GM13977 (cell line): ENCODE measurements around the gene CYREN.

Source experiments
- DNase-seq: peaks from one replicate; pipeline ENCODE4 v3.0.0; 2012; ENCODE audit warnings: low spot score
- CTCF ChIP-seq: IDR thresholded peaks from 2 replicates; pipeline ENCODE4 v1.5.1; 2012; ENCODE audit warnings: mild to moderate bottlenecking, control low read depth; ENCODE audit not compliant: insufficient read depth; ENCODE audit errors: extremely low read depth, missing control alignments
- in situ Hi-C: fragments of 300-500 bp; cut with MboI; formaldehyde crosslinking; loops from one replicate; pipeline ENCODE4 v1.12.0; 2022; ENCODE audit warnings: low sequenced_read_pairs, low pct_unique_long_range_greater_than_20kb, mixed read lengths, inconsistent platforms; ENCODE audit not compliant: unreplicated experiment

Gene CYREN

DNA sequence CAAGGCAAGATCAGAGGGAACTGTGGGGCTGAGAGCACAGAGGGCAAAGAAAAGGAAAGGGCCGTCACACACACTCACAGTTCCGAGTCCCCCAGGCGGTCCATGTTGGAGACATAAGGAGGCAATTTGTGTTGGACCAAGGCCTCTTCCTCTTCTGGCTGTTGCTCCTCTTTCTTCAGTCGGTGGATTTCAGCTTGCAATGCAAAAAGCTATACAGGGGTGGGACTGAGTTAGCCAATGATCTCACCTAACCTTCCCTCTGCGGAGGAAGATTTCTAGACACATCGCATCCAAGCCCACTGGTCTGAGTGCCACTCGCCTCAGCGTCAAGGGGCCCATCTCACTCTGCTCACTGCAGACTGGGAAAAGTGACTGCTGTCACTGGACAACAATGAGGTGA lies 35.3 kb upstream of the CYREN start:
- no peak for DNase-seq
- no peak for TF ChIP-seq CTCF
- in situ Hi-C loops, result no loop called here

- in situ Hi-C loops, result no loop called here
- DNase-seq, result no peak
- TF ChIP-seq CTCF, result no peak
Measured at GRCh38 chr7:135204876-135205275, 34.4 kb upstream of the CYREN start.

DNA sequence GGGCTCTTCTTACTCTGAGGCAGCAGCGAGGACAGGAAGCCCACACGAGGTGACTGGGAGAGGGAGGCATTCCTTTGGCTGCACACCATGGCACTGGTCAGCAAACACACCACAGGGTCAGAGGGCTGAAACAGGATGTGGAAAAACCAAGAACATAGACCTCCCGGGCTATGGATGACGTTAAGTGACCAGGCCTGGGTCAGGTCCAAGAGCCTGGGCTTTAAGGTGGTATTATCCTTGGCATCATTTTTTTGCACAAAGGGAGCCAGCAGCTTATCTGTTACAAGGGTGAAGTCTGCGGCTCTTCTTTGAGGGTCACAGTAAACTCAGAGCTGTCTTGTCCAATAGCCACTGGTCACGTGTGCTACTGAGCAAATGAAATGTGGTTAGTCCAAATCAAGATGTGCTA lies 33.8 kb upstream of the CYREN start:
- TF ChIP-seq CTCF, result no peak
- no peak for DNase-seq
- in situ Hi-C loops, result no loop called here

DNA sequence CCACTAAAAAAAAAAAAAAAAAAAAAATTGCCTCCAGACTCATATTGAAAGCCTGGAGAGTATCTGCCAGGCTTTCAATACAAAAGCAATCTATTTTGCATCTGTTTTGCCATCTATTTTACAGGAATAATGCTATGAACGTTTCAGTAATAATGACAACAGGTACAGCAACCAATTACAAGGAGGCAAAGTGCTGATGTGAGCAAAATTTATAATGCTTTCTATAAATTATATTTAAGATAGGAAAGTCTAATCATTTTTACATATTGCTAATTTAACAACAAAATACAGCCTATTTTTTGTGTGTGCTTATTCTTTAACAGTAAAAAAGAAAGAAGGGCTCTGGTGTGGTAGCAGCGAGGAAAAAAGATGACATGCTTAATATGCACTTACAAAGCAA lies 30.8 kb upstream of the CYREN start:
- DNase-seq, result no peak
- in situ Hi-C loops, result no loop called here
- TF ChIP-seq CTCF, result no peak

GRCh38 chr7:135200821-135201331 lies 30.4 kb upstream of the CYREN start:
- no peak for TF ChIP-seq CTCF
- in situ Hi-C loops, result no loop called here
- no peak for DNase-seq

DNA sequence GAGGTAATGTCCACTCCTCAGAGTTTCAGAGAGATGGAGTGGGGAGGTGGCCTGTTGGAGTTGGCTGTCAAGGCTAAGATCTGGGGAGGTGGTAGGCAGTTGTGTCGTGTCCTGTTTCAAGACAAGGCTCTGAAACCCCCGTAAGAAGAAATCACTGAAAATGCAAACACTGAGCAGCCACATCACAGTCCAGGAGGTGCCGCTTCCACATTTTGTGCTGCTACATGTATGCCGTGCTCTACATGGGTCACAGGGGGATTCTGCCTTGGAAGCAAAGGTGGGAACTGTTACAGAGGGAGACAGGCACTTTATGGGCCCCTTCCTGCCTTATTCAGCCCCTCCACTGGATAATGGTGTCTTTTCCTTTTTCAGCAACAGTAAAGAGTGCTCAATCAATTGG lies 28.9 kb upstream of the CYREN start:
- DNase-seq, result no peak
- in situ Hi-C loops, result no loop called here
- no peak for TF ChIP-seq CTCF
